Measurements from ENCODE around the gene NYAP1.
A peak's percentile ranks its signal among the peaks of the same experiment; 100 is the strongest.
"Not testable (repeated sequence)": the region's sequence is repeated elsewhere in the genome, so short reads cannot be mapped to it uniquely, and the experiment has no call there.

Gene NYAP1

GRCh38 chr7:100441641-100442535, 41.8 kb upstream of the NYAP1 start:
- POLR2A ChIA-PET (ENCODE audit: low non-redundant PET), result no interaction called here
- CTCF ChIA-PET, result interaction anchor here (0.5 kb wide), 1 partner anchor 62 kb away, joined by 4 read pairs; no protein-coding TSS in a partner anchor
- TF ChIP-seq CTCF (conservative IDR thresholded peaks at IDR 0.05; ENCODE audit: low read depth), result no peak
- no peak overlapping the region for H3K27ac ChIP-seq
- no peak for DNase-seq (ENCODE audit: low spot score)

GRCh38 chr7:100443096-100443840, 40.5 kb upstream of the NYAP1 start:
- POLR2A ChIA-PET (ENCODE audit: low non-redundant PET), result interaction anchor here (0.7 kb wide), 1 partner anchor 9 kb away, joined by 3 read pairs; no protein-coding TSS in a partner anchor
- no peak for TF ChIP-seq CTCF (conservative IDR thresholded peaks at IDR 0.05; ENCODE audit: low read depth)
- peak overlapping the region; percentile 50; the same call in 1 of the 2 replicates for H3K27ac ChIP-seq
- DNase-seq (ENCODE audit: low spot score), result no peak
- CTCF ChIA-PET, result no interaction called here

- POLR2A ChIA-PET (ENCODE audit: low non-redundant PET), result interaction anchor here (0.9 kb wide), 1 partner anchor 8 kb away, joined by 4 read pairs; the partner anchor contains the start of gene PPP1R35
- peak overlapping the region; percentile 50 for H3K27ac ChIP-seq
- CTCF ChIA-PET, result interaction anchor here (0.6 to 1.0 kb wide), 4 partner anchors 24 to 996 kb away, joined by 3 to 4 read pairs (median 3); no protein-coding TSS in a partner anchor
- no peak for DNase-seq (ENCODE audit: low spot score)
- no peak for TF ChIP-seq CTCF (conservative IDR thresholded peaks at IDR 0.05; ENCODE audit: low read depth)
Observed at GRCh38 chr7:100444311-100445278, 39.1 kb upstream of the NYAP1 start.

GRCh38 chr7:100446040-100446439, 37.7 kb upstream of the NYAP1 start:
- ChIA-PET CTCF (interaction anchor here (1.0 kb wide), 1 partner anchor 23 kb away, joined by 3 read pairs; no protein-coding TSS in a partner anchor), POLR2A (ENCODE audit: low non-redundant PET) (no interaction called here)
- peak overlapping the region; percentile 11; the same call in 1 of the 2 replicates for H3K27ac ChIP-seq
- DNase-seq (ENCODE audit: low spot score), result no peak
- TF ChIP-seq CTCF (conservative IDR thresholded peaks at IDR 0.05; ENCODE audit: low read depth), result no peak

GRCh38 chr7:100447363-100447762, 36.4 kb upstream of the NYAP1 start:
- DNase-seq (ENCODE audit: low spot score); H3K27ac ChIP-seq: not testable (repeated sequence)
- CTCF ChIA-PET, result interaction anchor here (1.0 kb wide), 1 partner anchor 19 kb away, joined by 4 read pairs; no protein-coding TSS in a partner anchor
- POLR2A ChIA-PET (ENCODE audit: low non-redundant PET), result interaction anchor here (0.6 kb wide), 1 partner anchor 48 kb away, joined by 3 read pairs; no protein-coding TSS in a partner anchor

- DNase-seq (ENCODE audit: low spot score), result no peak
- ChIA-PET CTCF (interaction anchor here (1.2 kb wide), 1 partner anchor 12 kb away, joined by 7 read pairs; no protein-coding TSS in a partner anchor), POLR2A (ENCODE audit: low non-redundant PET) (no interaction called here)
- TF ChIP-seq CTCF (conservative IDR thresholded peaks at IDR 0.05; ENCODE audit: low read depth), result no peak
- peak overlapping the region; percentile 33 for H3K27ac ChIP-seq
Observed at GRCh38 chr7:100449190-100449795, 34.4 kb upstream of the NYAP1 start.
